HG03460 (cell line): ENCODE measurements around the gene NRSN2.
"Not testable (repeated sequence)": the region's sequence is repeated elsewhere in the genome, so short reads cannot be mapped to it uniquely, and the experiment has no call there.

ENCODE experiments used
- ATAC-seq: cut with Tn5 transposase; IDR thresholded peaks from one replicate; pipeline ENCODE4 v1.9.1; 2021; ENCODE audit not compliant: unreplicated experiment

The NRSN2 gene

GRCh38 chr20:353166-353565, 6.3 kb downstream of the NRSN2 start:
- ATAC-seq, result no peak

- ATAC-seq, result peak; percentile 92
These were observed 7.5 kb downstream of the NRSN2 start for GRCh38 chr20:354298-354977.

GRCh38 chr20:356154-356553, 9.2 kb downstream of the NRSN2 start:
- ATAC-seq, result not testable (repeated sequence)

- ATAC-seq, result no peak
These were observed 9.8 kb downstream of the NRSN2 start for GRCh38 chr20:356745-357144.

- no peak for ATAC-seq
These were observed 12.1 kb downstream of the NRSN2 start for GRCh38 chr20:358891-359555.

- no peak for ATAC-seq
These were observed 14.7 kb downstream of the NRSN2 start for GRCh38 chr20:361561-361960.

GRCh38 chr20:362271-363254, 15.7 kb downstream of the NRSN2 start:
- ATAC-seq, result no peak

- no peak for ATAC-seq
These were observed 16.6 kb downstream of the NRSN2 start for GRCh38 chr20:363319-364078.

- ATAC-seq, result no peak
These were observed 18.2 kb downstream of the NRSN2 start for GRCh38 chr20:364905-365794.

GRCh38 chr20:366041-366718, 19.3 kb downstream of the NRSN2 start:
- ATAC-seq, result no peak

- no peak for ATAC-seq
These were observed 20.0 kb downstream of the NRSN2 start for GRCh38 chr20:366719-367485.

- no peak for ATAC-seq
These were observed 20.6 kb downstream of the NRSN2 start for GRCh38 chr20:367486-367887.

GRCh38 chr20:368915-369314, 22.0 kb downstream of the NRSN2 start:
- no peak for ATAC-seq

- ATAC-seq, result no peak
These were observed 23.3 kb downstream of the NRSN2 start for GRCh38 chr20:370151-370600.

GRCh38 chr20:370977-371754, 24.3 kb downstream of the NRSN2 start:
- no peak for ATAC-seq

GRCh38 chr20:371755-372542, 25.0 kb downstream of the NRSN2 start:
- ATAC-seq, result no peak

- not testable (repeated sequence) for ATAC-seq
These were observed 25.7 kb downstream of the NRSN2 start for GRCh38 chr20:372543-373082.
